Fibroblast of mammary gland (primary cell): Measurements from ENCODE around the gene RASSF9.

Experiments used
- DNase-seq: peaks from one replicate; pipeline ENCODE4 v3.0.0-alpha.2; 2010; ENCODE audit warnings: low read depth
- H3K4me3 ChIP-seq: 2 replicates; pipeline ENCODE4 v1.5.1; 2011; ENCODE audit warnings: low read depth, mild to moderate bottlenecking, low read length, moderate library complexity; ENCODE audit not compliant: control insufficient read depth
- TF ChIP-seq, protein P1 (sequence below): conservative IDR thresholded peaks from 2 replicates; pipeline ENCODE4 v1.5.1; 2011; ENCODE audit warnings: low read depth, low read length, inconsistent platforms; ENCODE audit not compliant: control insufficient read depth, insufficient read depth

The RASSF9 gene

GRCh38 chr12:85865890-85866289, 29.7 kb upstream of the RASSF9 start:
- TF ChIP-seq, protein P1, sequence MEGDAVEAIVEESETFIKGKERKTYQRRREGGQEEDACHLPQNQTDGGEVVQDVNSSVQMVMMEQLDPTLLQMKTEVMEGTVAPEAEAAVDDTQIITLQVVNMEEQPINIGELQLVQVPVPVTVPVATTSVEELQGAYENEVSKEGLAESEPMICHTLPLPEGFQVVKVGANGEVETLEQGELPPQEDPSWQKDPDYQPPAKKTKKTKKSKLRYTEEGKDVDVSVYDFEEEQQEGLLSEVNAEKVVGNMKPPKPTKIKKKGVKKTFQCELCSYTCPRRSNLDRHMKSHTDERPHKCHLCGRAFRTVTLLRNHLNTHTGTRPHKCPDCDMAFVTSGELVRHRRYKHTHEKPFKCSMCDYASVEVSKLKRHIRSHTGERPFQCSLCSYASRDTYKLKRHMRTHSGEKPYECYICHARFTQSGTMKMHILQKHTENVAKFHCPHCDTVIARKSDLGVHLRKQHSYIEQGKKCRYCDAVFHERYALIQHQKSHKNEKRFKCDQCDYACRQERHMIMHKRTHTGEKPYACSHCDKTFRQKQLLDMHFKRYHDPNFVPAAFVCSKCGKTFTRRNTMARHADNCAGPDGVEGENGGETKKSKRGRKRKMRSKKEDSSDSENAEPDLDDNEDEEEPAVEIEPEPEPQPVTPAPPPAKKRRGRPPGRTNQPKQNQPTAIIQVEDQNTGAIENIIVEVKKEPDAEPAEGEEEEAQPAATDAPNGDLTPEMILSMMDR = no peak
- H3K4me3 ChIP-seq = no peak overlapping the region
- DNase-seq = peak; percentile 22

DNA sequence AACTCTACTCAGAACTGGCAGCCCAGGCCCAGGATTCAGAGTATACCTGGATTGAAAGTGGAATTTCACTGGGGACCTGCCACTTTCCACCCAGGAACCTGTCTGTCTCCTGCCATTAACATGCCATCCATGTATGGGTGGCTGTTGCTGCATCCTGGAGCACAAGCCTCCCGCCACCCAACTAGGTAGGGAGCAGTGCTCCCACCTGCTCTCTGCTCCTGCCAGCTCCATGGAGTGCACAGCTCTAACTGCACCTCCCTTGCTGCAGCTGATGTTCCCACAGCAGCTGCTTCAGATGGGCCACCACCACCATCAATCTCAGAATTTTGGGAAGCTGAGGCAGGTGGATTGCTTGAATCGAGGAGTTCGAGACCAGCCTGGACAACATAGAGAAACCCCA, 20.8 kb upstream of the RASSF9 start:
- H3K4me3 ChIP-seq = no peak overlapping the region
- TF ChIP-seq, protein P1 = no peak
- DNase-seq = no peak

- TF ChIP-seq, protein P1 = no peak
- no peak overlapping the region for H3K4me3 ChIP-seq
- DNase-seq = no peak
Observed at GRCh38 chr12:85855305-85855704, 19.1 kb upstream of the RASSF9 start.

GRCh38 chr12:85849344-85849743, 13.1 kb upstream of the RASSF9 start:
- H3K4me3 ChIP-seq = no peak overlapping the region
- TF ChIP-seq, protein P1 = no peak
- DNase-seq = no peak

GRCh38 chr12:85843606-85844310, 7.5 kb upstream of the RASSF9 start:
- TF ChIP-seq, protein P1 = no peak
- DNase-seq = no peak
- H3K4me3 ChIP-seq = no peak overlapping the region

DNA sequence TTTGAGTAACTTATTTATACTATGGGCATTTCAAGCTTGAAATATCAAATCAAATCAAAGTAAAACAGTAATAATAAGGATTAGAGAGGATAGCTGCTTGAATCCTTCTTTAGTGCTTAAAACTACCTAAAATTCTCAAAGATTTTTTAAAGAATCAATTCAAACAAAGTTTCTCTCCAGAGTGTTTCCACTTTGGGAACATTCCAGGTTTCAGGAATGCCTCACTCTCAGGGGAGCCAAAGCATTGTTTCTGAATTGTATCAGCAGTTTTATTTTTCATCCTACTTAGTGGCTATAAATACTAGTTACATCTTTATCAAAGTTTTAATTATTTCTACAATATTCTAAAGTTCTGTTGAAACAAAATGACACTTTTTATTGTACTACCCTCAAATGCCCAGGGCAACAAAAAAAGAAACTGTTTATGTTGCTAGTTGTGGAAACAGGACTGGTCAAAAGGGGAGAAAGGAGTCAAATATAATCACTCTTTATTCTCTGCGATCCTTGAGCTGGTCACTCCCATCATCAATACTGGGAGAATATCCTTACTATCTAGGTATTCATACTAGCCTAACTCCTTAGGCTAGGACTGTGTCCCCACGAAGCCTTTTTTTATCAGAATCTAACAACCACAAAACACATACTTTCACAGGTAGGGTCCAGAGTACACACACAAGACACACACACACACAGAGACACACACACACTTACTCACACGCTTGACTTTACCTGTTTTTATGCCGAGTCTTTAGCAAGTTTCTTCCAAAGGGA, 598 bp downstream of the RASSF9 start:
- peak; percentile 54 for DNase-seq
- peak overlapping the region; percentile 48 for H3K4me3 ChIP-seq
- TF ChIP-seq, protein P1 = no peak
